Epithelial cell of esophagus (primary cell): ENCODE results near the gene FOXD2.

Source experiments
- DNase-seq: peaks from one replicate; pipeline ENCODE4 v3.0.0; 2010; ENCODE audit warnings: low read depth
- H3K4me3 ChIP-seq: 2 replicates; pipeline ENCODE4 v1.5.1; 2011; ENCODE audit warnings: mild to moderate bottlenecking, low read length, control low read depth
- TF ChIP-seq, protein P1 (sequence below): IDR thresholded peaks from 2 replicates; pipeline ENCODE4 v1.5.1; 2011; ENCODE audit warnings: low read depth, mild to moderate bottlenecking, low read length, control low read depth, inconsistent platforms; ENCODE audit not compliant: insufficient read depth; ENCODE audit errors: missing control alignments

FOXD2 gene

DNA sequence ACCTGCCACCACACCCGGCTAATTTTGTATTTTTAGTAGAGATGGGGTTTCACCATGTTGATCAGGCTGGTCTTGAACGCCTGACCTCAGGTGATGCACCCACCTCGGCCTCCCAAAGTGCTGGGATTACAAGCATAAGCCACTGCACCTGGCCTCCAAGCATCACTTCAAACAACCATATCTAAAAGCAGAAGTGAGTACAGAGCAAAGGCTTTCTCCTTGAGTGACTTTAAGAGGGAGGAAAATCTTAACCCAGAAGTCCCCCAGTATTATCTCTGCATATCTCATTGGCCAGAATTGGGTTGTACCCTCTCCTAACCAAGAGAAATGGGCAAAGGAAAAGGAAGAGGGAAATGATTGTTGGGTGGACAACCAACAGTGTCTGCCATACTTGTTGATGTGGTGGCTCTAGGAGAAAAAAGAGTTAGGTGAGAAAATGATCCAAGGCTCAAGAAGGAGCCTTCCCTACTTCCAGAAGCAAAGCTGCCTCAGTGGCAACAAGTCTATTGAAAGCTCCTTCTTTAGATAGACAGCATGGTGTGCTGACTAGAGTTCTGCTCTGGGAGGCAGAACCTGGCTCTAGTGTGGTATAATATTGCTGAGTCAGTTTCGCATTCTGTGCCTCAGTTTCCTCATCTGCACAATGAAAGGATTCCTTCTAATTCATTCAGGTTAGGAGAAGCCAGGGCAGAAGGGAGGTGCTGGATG, 38.6 kb upstream of the FOXD2 start:
- no peak for DNase-seq
- H3K4me3 ChIP-seq = no peak overlapping the region
- TF ChIP-seq, protein P1, sequence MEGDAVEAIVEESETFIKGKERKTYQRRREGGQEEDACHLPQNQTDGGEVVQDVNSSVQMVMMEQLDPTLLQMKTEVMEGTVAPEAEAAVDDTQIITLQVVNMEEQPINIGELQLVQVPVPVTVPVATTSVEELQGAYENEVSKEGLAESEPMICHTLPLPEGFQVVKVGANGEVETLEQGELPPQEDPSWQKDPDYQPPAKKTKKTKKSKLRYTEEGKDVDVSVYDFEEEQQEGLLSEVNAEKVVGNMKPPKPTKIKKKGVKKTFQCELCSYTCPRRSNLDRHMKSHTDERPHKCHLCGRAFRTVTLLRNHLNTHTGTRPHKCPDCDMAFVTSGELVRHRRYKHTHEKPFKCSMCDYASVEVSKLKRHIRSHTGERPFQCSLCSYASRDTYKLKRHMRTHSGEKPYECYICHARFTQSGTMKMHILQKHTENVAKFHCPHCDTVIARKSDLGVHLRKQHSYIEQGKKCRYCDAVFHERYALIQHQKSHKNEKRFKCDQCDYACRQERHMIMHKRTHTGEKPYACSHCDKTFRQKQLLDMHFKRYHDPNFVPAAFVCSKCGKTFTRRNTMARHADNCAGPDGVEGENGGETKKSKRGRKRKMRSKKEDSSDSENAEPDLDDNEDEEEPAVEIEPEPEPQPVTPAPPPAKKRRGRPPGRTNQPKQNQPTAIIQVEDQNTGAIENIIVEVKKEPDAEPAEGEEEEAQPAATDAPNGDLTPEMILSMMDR = no peak

DNA sequence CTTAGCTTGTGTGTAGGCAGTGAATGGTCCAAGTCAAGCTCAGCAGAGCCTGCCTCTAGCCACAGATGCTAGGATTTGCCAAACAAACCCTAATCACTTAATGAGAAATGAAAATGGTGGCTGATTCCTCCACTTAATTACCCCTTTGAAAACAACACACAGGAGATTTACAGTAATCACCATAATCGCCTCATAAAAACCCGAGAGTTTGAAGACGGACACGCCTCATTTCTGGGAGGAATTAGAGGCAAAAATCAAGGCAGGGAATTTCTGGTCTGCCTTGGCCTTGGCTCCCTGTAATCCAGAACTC, 38.0 kb upstream of the FOXD2 start:
- no peak for DNase-seq
- TF ChIP-seq, protein P1 = no peak

DNA sequence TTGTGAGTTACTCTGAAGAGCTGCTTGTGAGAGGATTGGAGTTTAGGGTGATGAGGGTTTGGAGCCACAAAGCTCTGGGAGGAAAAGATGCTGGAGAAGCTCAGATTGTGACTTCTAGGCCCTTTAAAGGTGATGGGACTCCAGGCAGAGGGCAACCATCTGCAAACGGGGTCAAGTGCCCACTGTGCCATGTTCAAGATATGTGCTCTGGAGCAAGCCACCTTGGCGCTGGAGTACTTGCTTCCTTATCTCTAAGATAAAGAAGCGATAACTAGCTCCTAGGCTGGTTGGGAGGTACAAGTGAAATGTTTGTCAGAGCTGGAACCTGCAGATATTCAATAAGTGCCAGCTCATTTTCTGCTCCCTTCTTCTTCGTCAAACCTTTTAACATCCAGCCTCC, 36.1 kb upstream of the FOXD2 start:
- DNase-seq = no peak
- H3K4me3 ChIP-seq = no peak overlapping the region
- TF ChIP-seq, protein P1 = no peak

More for the DNA sequence above, 38.0 kb upstream of the FOXD2 start:
- H3K4me3 ChIP-seq = no peak overlapping the region

DNA sequence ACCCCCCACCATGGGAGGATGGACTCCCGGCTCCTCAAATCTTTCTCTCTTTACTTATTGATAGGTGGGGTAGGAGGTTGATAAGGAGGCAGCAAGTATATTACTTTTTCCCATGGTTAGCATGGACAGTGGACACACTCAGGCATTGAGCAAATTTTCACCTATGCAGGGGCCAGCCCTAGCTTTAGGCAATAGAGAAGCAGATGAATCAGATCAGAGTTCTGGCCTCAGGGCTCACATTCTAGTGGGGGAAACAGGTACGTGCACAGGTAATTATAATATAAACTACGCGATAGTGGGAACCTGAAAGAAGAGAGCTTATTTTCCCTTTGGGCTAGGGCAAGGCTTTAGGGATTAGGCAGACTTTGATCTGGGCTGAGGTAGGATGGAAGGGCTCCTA, 35.3 kb upstream of the FOXD2 start:
- H3K4me3 ChIP-seq = no peak overlapping the region
- TF ChIP-seq, protein P1 = no peak
- no peak for DNase-seq

DNA sequence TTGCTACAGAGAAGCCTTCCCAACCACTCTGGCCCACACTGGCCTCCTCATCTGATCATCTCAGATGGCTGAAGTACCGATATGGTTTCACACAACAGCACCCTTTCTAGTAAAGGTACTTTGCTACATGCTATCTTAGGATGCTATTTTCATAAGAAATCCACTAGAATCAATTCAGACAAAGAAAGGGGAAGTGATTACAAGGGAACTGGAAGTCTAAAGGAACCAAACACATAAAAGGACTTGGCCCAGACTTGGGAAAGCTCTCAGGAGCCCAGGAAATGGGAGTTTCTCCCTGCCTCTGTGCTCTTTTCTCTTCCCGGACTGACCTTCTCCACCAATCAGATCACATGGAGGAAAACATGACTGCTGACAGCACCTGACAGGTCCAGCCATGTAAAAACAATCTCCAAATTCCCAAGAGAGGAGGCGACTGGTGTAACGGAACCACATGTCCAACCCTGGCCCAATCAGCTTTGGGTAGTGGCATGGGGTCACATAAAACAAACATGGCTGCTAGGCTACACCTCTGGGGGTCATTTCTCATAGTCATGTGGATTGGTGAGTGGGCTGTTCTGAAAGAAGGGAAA, 34.4 kb upstream of the FOXD2 start:
- no peak overlapping the region for H3K4me3 ChIP-seq
- TF ChIP-seq, protein P1 = no peak
- no peak for DNase-seq

DNA sequence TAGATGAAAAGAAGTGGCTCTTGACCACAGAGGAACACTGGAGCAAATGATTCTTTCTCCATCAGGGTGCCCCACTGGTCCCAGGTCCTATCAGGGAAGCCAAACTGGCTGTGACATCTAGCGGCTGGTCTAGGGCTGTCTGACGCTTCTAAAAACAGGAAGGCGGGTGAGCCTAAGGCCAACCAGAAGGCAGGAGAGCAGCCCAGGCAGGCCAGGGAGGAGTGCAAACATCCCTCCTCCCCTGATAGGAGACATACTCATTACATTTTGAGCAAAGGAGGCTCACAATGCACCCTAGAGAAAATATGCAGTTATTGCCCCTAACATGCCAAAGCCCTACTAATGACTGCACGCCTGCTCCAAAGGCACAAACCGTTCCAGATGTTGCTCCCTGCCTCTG, 32.1 kb upstream of the FOXD2 start:
- no peak for DNase-seq
- TF ChIP-seq, protein P1 = no peak
- H3K4me3 ChIP-seq = no peak overlapping the region

DNA sequence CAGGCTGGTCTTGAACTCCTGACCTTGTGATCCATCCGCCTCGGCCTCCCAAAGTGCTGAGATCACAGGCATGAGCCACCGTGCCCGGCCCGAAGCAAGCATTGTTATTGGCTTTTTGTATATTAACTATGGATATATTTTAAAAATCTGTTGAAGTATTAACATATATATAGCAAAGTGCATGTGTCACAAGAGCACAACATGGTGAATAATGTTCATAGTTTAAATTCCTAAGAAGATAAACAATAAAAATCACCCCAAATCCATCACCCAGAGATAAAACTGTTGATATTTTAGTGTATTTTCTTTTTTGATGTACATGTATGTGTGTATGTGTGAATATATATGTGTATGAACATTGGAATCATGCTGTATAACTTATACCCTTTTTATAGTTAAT, 30.9 kb upstream of the FOXD2 start:
- TF ChIP-seq, protein P1 = no peak
- no peak overlapping the region for H3K4me3 ChIP-seq
- DNase-seq = no peak
